Heart left ventricle (tissue), 13 donors: ENCODE data around the gene OR51V1.

ENCODE experiments used
- CTCF ChIP-seq, 12 donors: fragments of 200-600 bp; sonication (generic) in 4 of 12; IDR thresholded peaks; one replicate each; pipeline versions ENCODE4 v1.5.0 to v1.8.0; 2018 to 2022; ENCODE audit warnings: antibody characterized with exemption in 12 of 12, mild to moderate bottlenecking in 5 of 12
- POLR2A ChIP-seq, 2 donors: fragments of 450-650 bp; IDR thresholded peaks; one replicate each; pipeline ENCODE4 v1.6.1; 2017; ENCODE audit warnings: antibody characterized with exemption in 2 of 2, mild to moderate bottlenecking in 2 of 2, moderate library complexity in 2 of 2
- donor health status: ischemic (EF 13 %, LVEDD 7.1; RV severe dilation, severe dysfunction).
- donor health status: DM: no; HTN: yes; CAD: no.
- donor health status: DM: no; HTN: no; CAD: no.
- donor health status: ischemic (EF 25% LVEDD 6.9; RV normal size, moderate dysfunction).
- donor health status: ischemic (EF 25% LVEDD 5.7; RV mildly dilated, moderate dysfunction).
- donor health status: ischemic (EF 35%, LVEDD 5.7; RV mildly dilated, moderate dysfunction).
- donor health status: nonischemic (EF 11% LVEDD 7.7; RV severe dilation, severe dysfunction).
- donor health status: DM: yes; HTN: yes; CAD: no.
- donor health status: PGD.
- donor health status: ischemic (EF 29% LVEDD 5.4; RV normal size, mild dysfunction).
- donor health status: nonischemic (EF 23%, LVEDD 6.1; RV moderate dilation, normal function).

- TF ChIP-seq CTCF (IDR thresholded peaks at IDR 0.05) (no peak), POLR2A (IDR thresholded peaks at IDR 0.05) (no peak)
These were observed 2.9 kb upstream of the OR51V1 start for GRCh38 chr11:5203366-5203765.
